ENCODE results near the gene GLYATL1.
"Not testable (repeated sequence)": the region's sequence is repeated elsewhere in the genome, so short reads cannot be mapped to it uniquely, and the experiment has no call there.

- TF ChIP-seq CTCF (IDR thresholded peaks at IDR 0.05; ENCODE audit: poor library complexity); EZH2 (IDR thresholded peaks at IDR 0.05; ENCODE audit: borderline replicate concordance): not testable (repeated sequence)
Measured at GRCh38 chr11:59002006-59002405, 62.7 kb downstream of the GLYATL1 start.
